Naive thymus-derived CD4-positive, alpha-beta T cell (primary cell): ENCODE measurements around the gene CDK5RAP2. TPM values are rescaled to one million over a fixed set of nuclear protein-coding genes. Genes with fewer than 3 reads are reported as not detected.

Source experiments
- ATAC-seq: fragments of 150-1000 bp; cut with Tn5 transposase; 2 replicates; pipeline ENCODE4 v1.10.0; 2021; ENCODE audit warnings: mild to moderate bottlenecking, moderate library complexity
- CTCF ChIA-PET: fragments of 350-600 bp; sonication (Branson Sonifier 250); formaldehyde crosslinking; loops from one replicate; lab custom pipeline; 2021; ENCODE audit warnings: antibody characterized with exemption; lab: Charles Lee
- POLR2A ChIA-PET: fragments of 350-600 bp; sonication (Branson Sonifier 250); formaldehyde crosslinking; loops from one replicate; lab custom pipeline; 2021; ENCODE audit warnings: antibody characterized with exemption, inconsistent platforms; lab: Charles Lee
- DNase-seq, 9 donors: peaks; one replicate each; pipeline versions ENCODE4 v3.0.0 to v3.0.0-alpha.2; 2020 to 2022; ENCODE audit warnings: mixed read lengths in 1 of 9
- H3K27ac ChIP-seq: one replicate; pipeline ENCODE4 v1.7.0; 2013; ENCODE audit warnings: mild to moderate bottlenecking, low read depth, low read length, moderate library complexity
- H3K27me3 ChIP-seq, 2 donors: one replicate each; pipeline ENCODE4 v1.7.0; 2013; ENCODE audit warnings: low read length in 2 of 2, mild to moderate bottlenecking in 2 of 2, moderate library complexity in 2 of 2; ENCODE audit not compliant: control insufficient read depth in 2 of 2, insufficient read depth in 2 of 2
- H3K36me3 ChIP-seq, 3 experiments: 1 replicate in 2 of 3; 2 replicates in 1 of 3; pipeline ENCODE4 v1.7.0; 2013; ENCODE audit warnings: low read length in 3 of 3, mild to moderate bottlenecking in 3 of 3, moderate library complexity in 1 of 3; ENCODE audit not compliant: insufficient read depth in 3 of 3, control insufficient read depth in 2 of 3
- H3K4me1 ChIP-seq, 2 donors: one replicate each; pipeline ENCODE4 v1.7.0; 2013; ENCODE audit warnings: low read length in 2 of 2, mild to moderate bottlenecking in 2 of 2, moderate library complexity in 1 of 2; ENCODE audit not compliant: control insufficient read depth in 2 of 2, insufficient read depth in 2 of 2
- H3K4me3 ChIP-seq: 2 replicates; pipeline ENCODE4 v1.7.0; 2013; ENCODE audit warnings: mild to moderate bottlenecking, low read length
- H3K9me3 ChIP-seq, 3 experiments: 1 replicate in 2 of 3; 2 replicates in 1 of 3; pipeline ENCODE4 v1.7.0; 2013; ENCODE audit warnings: low read length in 3 of 3; ENCODE audit not compliant: control insufficient read depth in 2 of 3
- H3K27ac Mint-ChIP-seq, 9 donors: one replicate each; pipeline ENCODE4 v1.8.0; 2020 to 2022; ENCODE audit warnings: mixed read lengths in 9 of 9, mild to moderate bottlenecking in 8 of 9, moderate library complexity in 5 of 9, inconsistent platforms in 2 of 9
- H3K27me3 Mint-ChIP-seq, 5 donors: one replicate each; pipeline ENCODE4 v1.8.0; 2021 to 2022; ENCODE audit warnings: mixed read lengths in 5 of 5, mild to moderate bottlenecking in 1 of 5
- H3K36me3 Mint-ChIP-seq, 5 donors: one replicate each; pipeline ENCODE4 v1.8.0; 2020 to 2022; ENCODE audit warnings: mixed read lengths in 5 of 5, mild to moderate bottlenecking in 3 of 5, inconsistent platforms in 1 of 5
- H3K4me1 Mint-ChIP-seq, 7 donors: one replicate each; pipeline ENCODE4 v1.8.0; 2020 to 2022; ENCODE audit warnings: mixed read lengths in 7 of 7, mild to moderate bottlenecking in 3 of 7, inconsistent platforms in 1 of 7
- H3K4me3 Mint-ChIP-seq, 10 donors: one replicate each; pipeline ENCODE4 v1.8.0; 2020 to 2022; ENCODE audit warnings: mild to moderate bottlenecking in 10 of 10, mixed read lengths in 10 of 10, moderate library complexity in 6 of 10, inconsistent platforms in 2 of 10
- H3K9me3 Mint-ChIP-seq, 11 donors: one replicate each; pipeline ENCODE4 v1.8.0; 2020 to 2022; ENCODE audit warnings: mixed read lengths in 11 of 11, mild to moderate bottlenecking in 4 of 11, inconsistent platforms in 1 of 11, moderate library complexity in 1 of 11
- intact Hi-C, 2 donors: fragments of 100-400 bp; cut with micrococcal nuclease; formaldehyde crosslinking; loops; one replicate each; pipeline ENCODE4 v1.15.1; 2023
- polyA plus RNA-seq, 2 donors: library from polyadenylated mRNA; unstranded; fragments of 300-500 nt; fragmentation: Illumina TruSeq; gene quantifications; one replicate each; pipeline ENCODE4 v1.2.3, GENCODE V29; 2021
- total RNA-seq, 6 experiments: library from RNA in 5 of 6; stranded (reverse) in 5 of 6; gene quantifications; 1 replicate in 5 of 6; 2 replicates in 1 of 6; pipeline ENCODE4 v1.2.3 and lab custom pipeline; 2021 to 2026

Gene CDK5RAP2
- total and polyA plus RNA-seq, 7 experiments from 2014 or later = 23.7 to 98.1 (median 66.7) TPM

DNA sequence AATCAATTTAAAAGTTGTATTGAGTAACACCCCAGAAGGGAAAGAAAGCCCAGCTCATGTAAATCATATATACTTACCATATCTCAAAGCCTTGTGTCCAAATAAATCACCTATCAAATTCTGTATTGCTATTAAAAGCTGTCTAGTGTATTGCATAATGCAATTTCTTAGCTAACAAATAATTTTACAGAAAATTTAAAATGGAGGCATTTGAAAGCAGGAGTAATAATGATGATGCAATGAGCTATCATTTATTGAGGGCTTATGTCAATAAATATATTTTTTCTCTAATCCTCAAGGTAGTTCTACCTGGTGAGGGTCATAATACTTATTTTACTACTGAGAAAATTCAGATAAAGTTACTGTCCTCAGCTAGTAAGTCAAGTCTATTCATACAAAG, 42.8 kb upstream of the CDK5RAP2 start:
- no peaks in the 10 kb centered on the region for H3K36me3 ChIP-seq
- intact Hi-C loops = no loop called here
- ChIA-PET POLR2A (interaction anchor here (0.7 kb wide), 1 partner anchor 90 kb away, joined by 3 read pairs; no protein-coding TSS in a partner anchor), CTCF (interaction anchor here (0.6 to 1.1 kb wide), 4 partner anchors 26 to 537 kb away, joined by 3 to 5 read pairs (median 3); no protein-coding TSS in a partner anchor)
- Mint-ChIP-seq H3K27ac (peak overlapping the region in 1 of 9 donors; percentile 23), H3K27me3 (no peaks in the 10 kb centered on the region), H3K4me1 (peaks cover 2 to 9% (median 7%) of the 10 kb centered on the region in 7 donors), H3K9me3 (no peaks in the 10 kb centered on the region), H3K36me3 (peaks cover 0 to 14% (median 0%) of the 10 kb centered on the region in 5 donors), H3K4me3 (no peak overlapping the region)
- no peak for ATAC-seq
- H3K27ac ChIP-seq = no peak overlapping the region
- no peak for DNase-seq
- peaks cover 0 to 3% of the 10 kb centered on the region in 2 donors for H3K4me1 ChIP-seq
- H3K4me3 ChIP-seq = no peak overlapping the region
- H3K27me3 ChIP-seq = no peaks in the 10 kb centered on the region
- H3K9me3 ChIP-seq = no peaks in the 10 kb centered on the region

DNA sequence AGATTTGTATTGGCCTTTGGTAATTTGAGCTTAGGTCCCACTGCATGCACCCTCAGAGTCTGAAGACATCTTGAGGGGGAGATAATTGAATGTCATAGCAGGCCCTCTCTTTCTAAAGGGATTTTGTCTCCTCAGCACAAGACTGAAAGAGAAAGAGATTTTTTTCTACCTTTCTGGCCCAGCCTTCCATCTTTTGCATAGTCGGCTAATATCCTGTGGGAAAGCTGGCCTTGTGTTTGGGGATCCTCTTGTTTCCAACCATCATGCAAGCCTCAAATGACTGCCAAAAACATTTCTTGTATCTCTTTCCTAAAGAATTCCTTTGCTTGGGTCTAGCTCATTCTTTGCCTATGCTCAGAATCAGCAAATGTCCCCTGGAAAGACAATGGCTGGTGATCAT, 42.0 kb upstream of the CDK5RAP2 start:
- H3K9me3 Mint-ChIP-seq = no peaks in the 10 kb centered on the region
- peaks cover 0 to 20% (median 0%) of the 10 kb centered on the region in 5 donors for H3K36me3 Mint-ChIP-seq
- no peak for DNase-seq
- CTCF ChIA-PET = interaction anchor here (0.6 to 1.1 kb wide), 3 partner anchors 11 to 133 kb away, joined by 3 read pairs; no protein-coding TSS in a partner anchor
- no peak for ATAC-seq
- H3K9me3 ChIP-seq = no peaks in the 10 kb centered on the region
- H3K27me3 ChIP-seq = no peaks in the 10 kb centered on the region
- peak overlapping the region in 1 of 9 donors; percentile 3 for H3K27ac Mint-ChIP-seq
- H3K27me3 Mint-ChIP-seq = no peaks in the 10 kb centered on the region
- H3K36me3 ChIP-seq = no peaks in the 10 kb centered on the region
- POLR2A ChIA-PET = no interaction called here
- intact Hi-C loops = loop anchor here in 1 of 2 donors (2.0 kb wide), 1 partner anchor 121 kb away; no protein-coding TSS in a partner anchor
- peaks cover 4 to 10% (median 7%) of the 10 kb centered on the region in 7 donors for H3K4me1 Mint-ChIP-seq
- no peak overlapping the region for H3K27ac ChIP-seq
- H3K4me3 Mint-ChIP-seq = no peak overlapping the region
- H3K4me1 ChIP-seq = peaks cover 0 to 3% of the 10 kb centered on the region in 2 donors
- H3K4me3 ChIP-seq = no peak overlapping the region

DNA sequence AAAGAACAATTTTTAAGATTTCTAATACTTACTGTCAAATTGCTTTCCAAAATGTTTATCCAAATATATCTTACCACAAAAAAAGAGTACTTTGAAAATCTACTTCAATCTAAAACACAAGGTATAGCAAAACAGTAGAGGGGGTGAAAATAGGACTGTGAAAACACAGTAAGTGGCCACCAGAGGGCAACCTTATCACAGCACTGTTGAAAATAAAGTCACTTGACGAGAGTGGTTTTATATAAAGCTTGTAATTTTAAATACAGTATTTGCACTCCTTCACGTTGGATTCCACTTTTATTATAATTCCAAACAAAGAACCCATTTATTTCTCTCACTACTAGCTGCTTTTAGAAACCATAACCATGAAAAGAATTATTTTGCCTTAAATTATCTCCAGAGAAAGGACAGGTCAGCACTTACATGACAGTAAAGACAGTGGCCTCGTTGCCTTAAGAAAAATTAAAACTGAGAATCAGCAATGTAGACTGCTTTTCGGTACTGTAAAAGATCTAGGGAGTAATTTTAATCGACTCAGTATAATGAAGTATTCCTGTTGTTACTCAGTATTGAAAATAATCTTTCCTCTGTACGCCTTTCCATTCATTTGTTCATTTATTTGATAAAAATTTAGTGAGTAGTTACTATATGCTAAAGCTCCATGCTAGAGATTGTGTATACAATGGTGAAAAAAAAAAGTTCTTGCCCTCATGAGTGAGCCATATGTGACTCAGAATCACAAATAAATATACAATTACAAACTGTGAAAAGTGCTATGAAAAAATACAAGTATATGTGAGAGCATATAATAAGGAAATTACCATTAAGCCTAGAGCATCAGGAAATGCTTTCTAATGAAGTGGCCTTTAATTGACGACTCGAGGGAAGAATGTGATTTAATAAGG, 40.0 kb upstream of the CDK5RAP2 start:
- Histone ChIP-seq H3K27me3 (no peaks in the 10 kb centered on the region), H3K4me1 (peaks cover 0 to 3% of the 10 kb centered on the region in 2 donors), H3K36me3 (no peaks in the 10 kb centered on the region), H3K9me3 (no peaks in the 10 kb centered on the region), H3K4me3 (no peak overlapping the region), H3K27ac (no peak overlapping the region)
- Mint-ChIP-seq H3K36me3 (peaks cover 0 to 23% (median 0%) of the 10 kb centered on the region in 5 donors), H3K27ac (no peak overlapping the region), H3K9me3 (no peaks in the 10 kb centered on the region), H3K4me3 (no peak overlapping the region), H3K4me1 (peaks cover 3 to 10% (median 7%) of the 10 kb centered on the region in 7 donors), H3K27me3 (no peaks in the 10 kb centered on the region)
- ATAC-seq = peak; percentile 94
- intact Hi-C loops = loop anchor here (1.0 to 5.0 kb wide), 6 partner anchors 92 to 780 kb away; partner anchors contain the start of gene MEGF9 (in 2 of the 2)
- ChIA-PET POLR2A (interaction anchor here (0.6 kb wide), 1 partner anchor 397 kb away, joined by 3 read pairs; no protein-coding TSS in a partner anchor), CTCF (interaction anchor here (0.6 to 1.0 kb wide), 4 partner anchors 9 to 310 kb away, joined by 3 read pairs; no protein-coding TSS in a partner anchor)
- DNase-seq = peak in 8 of 9 donors; percentile 22 to 59 (median 52)

DNA sequence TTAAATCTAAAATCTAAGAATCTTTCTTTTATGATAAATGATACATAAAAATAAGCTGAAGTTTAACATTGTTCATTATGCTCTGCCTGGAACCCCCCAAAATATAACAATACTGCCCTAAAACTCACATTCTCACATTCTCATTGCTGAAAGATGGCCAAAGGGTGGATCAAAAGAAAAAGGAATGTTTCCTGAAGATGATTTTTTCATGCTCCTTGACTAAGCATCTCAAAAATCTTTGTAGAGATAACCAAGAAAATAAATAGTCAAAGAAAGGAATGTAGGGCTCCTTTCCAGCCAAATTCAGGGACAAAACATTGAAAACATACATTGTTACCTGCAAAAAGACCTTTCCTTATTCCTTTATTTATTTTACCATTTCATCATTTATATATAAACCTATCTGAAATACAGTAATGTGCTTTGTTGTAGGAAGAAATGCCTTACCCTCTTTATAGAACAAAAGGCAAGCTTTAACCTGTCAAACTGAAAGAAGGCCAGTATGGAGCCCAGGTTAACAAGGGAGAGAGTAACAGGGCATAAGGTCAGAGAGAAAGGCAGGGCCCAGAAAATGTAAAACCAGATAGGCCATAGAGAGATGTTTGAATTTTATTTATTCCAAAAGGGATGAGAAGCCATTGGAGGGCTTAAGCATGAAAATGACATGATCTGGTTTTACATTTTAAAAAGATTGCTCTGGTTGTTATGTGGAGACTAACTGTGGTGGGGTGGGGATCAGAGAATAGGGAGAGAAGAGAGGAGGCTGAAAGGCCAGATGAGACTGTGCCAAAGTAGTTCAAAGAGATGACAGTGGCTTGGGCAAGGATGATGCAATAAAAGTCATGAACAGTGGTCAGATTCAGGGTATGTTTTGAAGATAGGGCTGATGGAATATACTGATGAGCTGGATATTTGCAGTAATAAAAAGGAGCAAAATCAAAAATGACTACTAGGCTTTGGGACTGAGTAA, 37.3 kb upstream of the CDK5RAP2 start:
- Mint-ChIP-seq H3K36me3 (peaks cover 0 to 27% (median 0%) of the 10 kb centered on the region in 5 donors), H3K27me3 (no peaks in the 10 kb centered on the region), H3K4me3 (no peak overlapping the region), H3K27ac (peak overlapping the region in 1 of 9 donors; percentile 32), H3K4me1 (peaks cover 3 to 10% (median 7%) of the 10 kb centered on the region in 7 donors), H3K9me3 (no peaks in the 10 kb centered on the region)
- ATAC-seq (no peak), DNase-seq (no peak)
- POLR2A ChIA-PET = no interaction called here
- intact Hi-C loops = loop anchor here in 1 of 2 donors (5.0 kb wide), 1 partner anchor 95 kb away; the partner anchor contains the start of gene MEGF9
- Histone ChIP-seq H3K4me3 (no peak overlapping the region), H3K36me3 (no peaks in the 10 kb centered on the region), H3K27me3 (no peaks in the 10 kb centered on the region), H3K4me1 (peaks cover 0 to 3% of the 10 kb centered on the region in 2 donors), H3K27ac (no peak overlapping the region), H3K9me3 (no peaks in the 10 kb centered on the region)
- CTCF ChIA-PET = interaction anchor here (0.6 to 1.3 kb wide), 2 partner anchors 9 to 11 kb away, joined by 3 read pairs; no protein-coding TSS in a partner anchor

DNA sequence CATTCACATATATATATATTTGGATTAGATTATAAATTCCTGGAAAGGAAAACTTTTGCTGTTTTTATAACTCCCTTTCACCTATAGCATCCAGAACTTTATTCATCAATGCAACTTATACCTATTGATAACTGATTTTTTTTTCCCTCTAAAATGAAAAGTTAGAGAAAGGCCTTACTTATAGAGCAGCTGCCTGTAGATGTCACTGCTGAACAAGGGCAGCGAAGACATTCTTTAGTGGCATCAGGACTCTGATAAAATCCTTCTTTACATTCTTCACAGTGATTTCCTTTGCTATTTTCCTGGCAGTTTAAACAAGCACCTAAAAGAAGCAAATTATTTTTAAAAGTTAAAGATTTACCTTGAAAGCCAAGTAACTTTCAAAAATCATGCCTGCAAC, 32.3 kb upstream of the CDK5RAP2 start:
- H3K27ac ChIP-seq = no peak overlapping the region
- no peak overlapping the region for H3K27ac Mint-ChIP-seq
- CTCF ChIA-PET = no interaction called here
- ATAC-seq = no peak
- DNase-seq = no peak
- intact Hi-C loops = no loop called here
- POLR2A ChIA-PET = no interaction called here
- H3K9me3 Mint-ChIP-seq = no peaks in the 10 kb centered on the region
- H3K4me1 Mint-ChIP-seq = peaks cover 0 to 9% (median 0%) of the 10 kb centered on the region in 7 donors
- peaks cover 4 to 8% (median 5%) of the 10 kb centered on the region in 3 experiments for H3K36me3 ChIP-seq
- H3K27me3 ChIP-seq = no peaks in the 10 kb centered on the region
- no peaks in the 10 kb centered on the region for H3K9me3 ChIP-seq
- H3K4me3 Mint-ChIP-seq = no peak overlapping the region
- no peaks in the 10 kb centered on the region for H3K4me1 ChIP-seq
- H3K36me3 Mint-ChIP-seq = peaks cover 5 to 42% (median 19%) of the 10 kb centered on the region in 5 donors
- H3K4me3 ChIP-seq = no peak overlapping the region
- H3K27me3 Mint-ChIP-seq = no peaks in the 10 kb centered on the region

DNA sequence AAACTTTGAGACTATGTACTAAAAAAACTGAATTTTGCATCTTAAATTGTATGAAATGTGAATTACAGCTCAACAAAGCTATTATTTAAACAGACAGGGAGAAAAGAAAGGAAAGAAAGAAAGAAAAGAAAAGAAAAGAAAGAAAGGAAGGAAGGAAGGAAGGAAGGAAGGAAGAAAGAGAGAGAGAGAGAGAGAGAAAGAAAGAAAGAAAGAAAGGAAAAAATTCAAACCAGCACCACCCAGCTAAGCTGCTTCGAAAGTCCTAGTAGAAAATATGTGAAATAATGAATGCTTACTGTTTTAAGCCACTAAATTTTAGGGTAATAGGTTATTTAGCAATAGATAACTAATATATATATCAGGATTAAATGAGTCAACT, 31.7 kb upstream of the CDK5RAP2 start:
- no peaks in the 10 kb centered on the region for H3K9me3 Mint-ChIP-seq
- peaks cover 4 to 8% (median 5%) of the 10 kb centered on the region in 3 experiments for H3K36me3 ChIP-seq
- H3K27ac ChIP-seq = no peak overlapping the region
- intact Hi-C loops = no loop called here
- no peak overlapping the region for H3K4me3 ChIP-seq
- no peak for ATAC-seq
- peaks cover 0 to 9% (median 0%) of the 10 kb centered on the region in 7 donors for H3K4me1 Mint-ChIP-seq
- H3K27me3 ChIP-seq = no peaks in the 10 kb centered on the region
- no peaks in the 10 kb centered on the region for H3K9me3 ChIP-seq
- no peak overlapping the region for H3K27ac Mint-ChIP-seq
- CTCF ChIA-PET = no interaction called here
- POLR2A ChIA-PET = interaction anchor here (0.6 kb wide), 1 partner anchor 57 kb away, joined by 5 read pairs; no protein-coding TSS in a partner anchor
- H3K4me3 Mint-ChIP-seq = no peak overlapping the region
- no peaks in the 10 kb centered on the region for H3K4me1 ChIP-seq
- no peaks in the 10 kb centered on the region for H3K27me3 Mint-ChIP-seq
- H3K36me3 Mint-ChIP-seq = peaks cover 5 to 42% (median 20%) of the 10 kb centered on the region in 5 donors
- DNase-seq = no peak
